OCI-LY3 (cell line): ENCODE measurements around the gene KMT2E.

Experiments used
- EZH2phosphoT487 ChIP-seq: fragments of 200-600 bp; shearing (Covaris generic); IDR thresholded peaks from 2 replicates; pipeline ENCODE4 v1.6.1; 2018; ENCODE audit warnings: antibody characterized with exemption, mixed run types, low read depth
- TF ChIP-seq, protein P1 (sequence below): fragments of 200-600, 300-600 bp; sonication (generic); IDR thresholded peaks from 2 replicates; pipeline ENCODE4 v1.5.1; 2014; ENCODE audit warnings: antibody characterized with exemption, low read length, low read depth

DNA sequence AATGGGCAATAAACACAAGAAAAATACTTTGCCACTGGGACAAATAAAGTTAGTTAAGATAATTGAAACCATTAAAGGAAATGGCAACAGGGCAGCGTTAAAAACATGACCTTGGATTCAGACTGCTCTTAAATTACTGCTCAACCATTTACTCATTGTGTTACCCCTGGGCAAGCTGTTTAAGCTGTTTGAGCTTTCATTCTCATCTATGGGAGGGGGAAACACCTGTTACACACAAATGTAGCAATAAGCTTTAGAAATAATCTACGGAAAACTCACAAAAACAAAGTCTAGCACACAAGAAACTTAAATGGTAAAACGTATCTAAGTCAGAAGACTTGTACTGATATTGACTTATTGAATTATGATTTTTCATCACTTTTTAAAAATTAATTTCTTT is 137.1 kb downstream of the KMT2E start:
- TF ChIP-seq EZH2phosphoT487 = no peak
- TF ChIP-seq, protein P1, sequence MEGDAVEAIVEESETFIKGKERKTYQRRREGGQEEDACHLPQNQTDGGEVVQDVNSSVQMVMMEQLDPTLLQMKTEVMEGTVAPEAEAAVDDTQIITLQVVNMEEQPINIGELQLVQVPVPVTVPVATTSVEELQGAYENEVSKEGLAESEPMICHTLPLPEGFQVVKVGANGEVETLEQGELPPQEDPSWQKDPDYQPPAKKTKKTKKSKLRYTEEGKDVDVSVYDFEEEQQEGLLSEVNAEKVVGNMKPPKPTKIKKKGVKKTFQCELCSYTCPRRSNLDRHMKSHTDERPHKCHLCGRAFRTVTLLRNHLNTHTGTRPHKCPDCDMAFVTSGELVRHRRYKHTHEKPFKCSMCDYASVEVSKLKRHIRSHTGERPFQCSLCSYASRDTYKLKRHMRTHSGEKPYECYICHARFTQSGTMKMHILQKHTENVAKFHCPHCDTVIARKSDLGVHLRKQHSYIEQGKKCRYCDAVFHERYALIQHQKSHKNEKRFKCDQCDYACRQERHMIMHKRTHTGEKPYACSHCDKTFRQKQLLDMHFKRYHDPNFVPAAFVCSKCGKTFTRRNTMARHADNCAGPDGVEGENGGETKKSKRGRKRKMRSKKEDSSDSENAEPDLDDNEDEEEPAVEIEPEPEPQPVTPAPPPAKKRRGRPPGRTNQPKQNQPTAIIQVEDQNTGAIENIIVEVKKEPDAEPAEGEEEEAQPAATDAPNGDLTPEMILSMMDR = no peak
